ENCODE results near the gene SDR42E1. TPM values are rescaled to one million over a fixed set of nuclear protein-coding genes. Genes with fewer than 3 reads are reported as not detected.

The SDR42E1 gene
- total and polyA plus RNA-seq, 2 of the 8 experiments (the other 6 are each of a cell fraction or from before 2014, with no cell fraction given): 0.03 TPM; not detected in 1

DNA sequence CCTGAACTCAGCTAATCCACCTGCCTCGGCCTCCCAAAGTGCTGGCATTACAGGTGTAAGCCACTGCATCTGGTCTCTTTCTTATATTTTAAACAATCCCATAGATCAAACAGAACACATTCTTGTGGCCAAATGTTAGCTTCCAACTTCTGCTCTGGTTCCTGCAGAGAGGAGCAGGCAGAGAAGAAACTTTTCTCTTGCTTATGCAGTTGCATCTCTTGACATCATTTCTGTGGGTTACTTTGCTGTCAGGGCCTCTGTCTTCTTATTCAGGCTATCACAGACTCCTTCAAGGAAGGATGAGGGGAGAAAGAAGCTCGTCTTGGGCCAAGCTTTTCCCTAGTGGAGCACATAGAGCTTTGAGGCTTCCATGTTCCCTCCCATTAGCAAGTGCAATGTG is 31.6 kb upstream of the SDR42E1 start (continued):
- TF ChIP-seq, protein P1, sequence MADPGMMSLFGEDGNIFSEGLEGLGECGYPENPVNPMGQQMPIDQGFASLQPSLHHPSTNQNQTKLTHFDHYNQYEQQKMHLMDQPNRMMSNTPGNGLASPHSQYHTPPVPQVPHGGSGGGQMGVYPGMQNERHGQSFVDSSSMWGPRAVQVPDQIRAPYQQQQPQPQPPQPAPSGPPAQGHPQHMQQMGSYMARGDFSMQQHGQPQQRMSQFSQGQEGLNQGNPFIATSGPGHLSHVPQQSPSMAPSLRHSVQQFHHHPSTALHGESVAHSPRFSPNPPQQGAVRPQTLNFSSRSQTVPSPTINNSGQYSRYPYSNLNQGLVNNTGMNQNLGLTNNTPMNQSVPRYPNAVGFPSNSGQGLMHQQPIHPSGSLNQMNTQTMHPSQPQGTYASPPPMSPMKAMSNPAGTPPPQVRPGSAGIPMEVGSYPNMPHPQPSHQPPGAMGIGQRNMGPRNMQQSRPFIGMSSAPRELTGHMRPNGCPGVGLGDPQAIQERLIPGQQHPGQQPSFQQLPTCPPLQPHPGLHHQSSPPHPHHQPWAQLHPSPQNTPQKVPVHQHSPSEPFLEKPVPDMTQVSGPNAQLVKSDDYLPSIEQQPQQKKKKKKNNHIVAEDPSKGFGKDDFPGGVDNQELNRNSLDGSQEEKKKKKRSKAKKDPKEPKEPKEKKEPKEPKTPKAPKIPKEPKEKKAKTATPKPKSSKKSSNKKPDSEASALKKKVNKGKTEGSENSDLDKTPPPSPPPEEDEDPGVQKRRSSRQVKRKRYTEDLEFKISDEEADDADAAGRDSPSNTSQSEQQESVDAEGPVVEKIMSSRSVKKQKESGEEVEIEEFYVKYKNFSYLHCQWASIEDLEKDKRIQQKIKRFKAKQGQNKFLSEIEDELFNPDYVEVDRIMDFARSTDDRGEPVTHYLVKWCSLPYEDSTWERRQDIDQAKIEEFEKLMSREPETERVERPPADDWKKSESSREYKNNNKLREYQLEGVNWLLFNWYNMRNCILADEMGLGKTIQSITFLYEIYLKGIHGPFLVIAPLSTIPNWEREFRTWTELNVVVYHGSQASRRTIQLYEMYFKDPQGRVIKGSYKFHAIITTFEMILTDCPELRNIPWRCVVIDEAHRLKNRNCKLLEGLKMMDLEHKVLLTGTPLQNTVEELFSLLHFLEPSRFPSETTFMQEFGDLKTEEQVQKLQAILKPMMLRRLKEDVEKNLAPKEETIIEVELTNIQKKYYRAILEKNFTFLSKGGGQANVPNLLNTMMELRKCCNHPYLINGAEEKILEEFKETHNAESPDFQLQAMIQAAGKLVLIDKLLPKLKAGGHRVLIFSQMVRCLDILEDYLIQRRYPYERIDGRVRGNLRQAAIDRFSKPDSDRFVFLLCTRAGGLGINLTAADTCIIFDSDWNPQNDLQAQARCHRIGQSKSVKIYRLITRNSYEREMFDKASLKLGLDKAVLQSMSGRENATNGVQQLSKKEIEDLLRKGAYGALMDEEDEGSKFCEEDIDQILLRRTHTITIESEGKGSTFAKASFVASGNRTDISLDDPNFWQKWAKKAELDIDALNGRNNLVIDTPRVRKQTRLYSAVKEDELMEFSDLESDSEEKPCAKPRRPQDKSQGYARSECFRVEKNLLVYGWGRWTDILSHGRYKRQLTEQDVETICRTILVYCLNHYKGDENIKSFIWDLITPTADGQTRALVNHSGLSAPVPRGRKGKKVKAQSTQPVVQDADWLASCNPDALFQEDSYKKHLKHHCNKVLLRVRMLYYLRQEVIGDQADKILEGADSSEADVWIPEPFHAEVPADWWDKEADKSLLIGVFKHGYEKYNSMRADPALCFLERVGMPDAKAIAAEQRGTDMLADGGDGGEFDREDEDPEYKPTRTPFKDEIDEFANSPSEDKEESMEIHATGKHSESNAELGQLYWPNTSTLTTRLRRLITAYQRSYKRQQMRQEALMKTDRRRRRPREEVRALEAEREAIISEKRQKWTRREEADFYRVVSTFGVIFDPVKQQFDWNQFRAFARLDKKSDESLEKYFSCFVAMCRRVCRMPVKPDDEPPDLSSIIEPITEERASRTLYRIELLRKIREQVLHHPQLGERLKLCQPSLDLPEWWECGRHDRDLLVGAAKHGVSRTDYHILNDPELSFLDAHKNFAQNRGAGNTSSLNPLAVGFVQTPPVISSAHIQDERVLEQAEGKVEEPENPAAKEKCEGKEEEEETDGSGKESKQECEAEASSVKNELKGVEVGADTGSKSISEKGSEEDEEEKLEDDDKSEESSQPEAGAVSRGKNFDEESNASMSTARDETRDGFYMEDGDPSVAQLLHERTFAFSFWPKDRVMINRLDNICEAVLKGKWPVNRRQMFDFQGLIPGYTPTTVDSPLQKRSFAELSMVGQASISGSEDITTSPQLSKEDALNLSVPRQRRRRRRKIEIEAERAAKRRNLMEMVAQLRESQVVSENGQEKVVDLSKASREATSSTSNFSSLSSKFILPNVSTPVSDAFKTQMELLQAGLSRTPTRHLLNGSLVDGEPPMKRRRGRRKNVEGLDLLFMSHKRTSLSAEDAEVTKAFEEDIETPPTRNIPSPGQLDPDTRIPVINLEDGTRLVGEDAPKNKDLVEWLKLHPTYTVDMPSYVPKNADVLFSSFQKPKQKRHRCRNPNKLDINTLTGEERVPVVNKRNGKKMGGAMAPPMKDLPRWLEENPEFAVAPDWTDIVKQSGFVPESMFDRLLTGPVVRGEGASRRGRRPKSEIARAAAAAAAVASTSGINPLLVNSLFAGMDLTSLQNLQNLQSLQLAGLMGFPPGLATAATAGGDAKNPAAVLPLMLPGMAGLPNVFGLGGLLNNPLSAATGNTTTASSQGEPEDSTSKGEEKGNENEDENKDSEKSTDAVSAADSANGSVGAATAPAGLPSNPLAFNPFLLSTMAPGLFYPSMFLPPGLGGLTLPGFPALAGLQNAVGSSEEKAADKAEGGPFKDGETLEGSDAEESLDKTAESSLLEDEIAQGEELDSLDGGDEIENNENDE (IDR thresholded peaks at IDR 0.05; ENCODE audit: insufficient replicate concordance, low read length): no peak

All from H1 (cell line).